Ammon's horn (tissue), 1 donor: ENCODE data around the gene HP1BP3.
"Not testable (repeated sequence)": the region's sequence is repeated elsewhere in the genome, so short reads cannot be mapped to it uniquely, and the experiment has no call there.

Experiments used
- DNase-seq: peaks from one replicate; pipeline ENCODE4 v3.0.0-alpha.2; 2016; ENCODE audit warnings: low spot score

Gene HP1BP3, protein sequence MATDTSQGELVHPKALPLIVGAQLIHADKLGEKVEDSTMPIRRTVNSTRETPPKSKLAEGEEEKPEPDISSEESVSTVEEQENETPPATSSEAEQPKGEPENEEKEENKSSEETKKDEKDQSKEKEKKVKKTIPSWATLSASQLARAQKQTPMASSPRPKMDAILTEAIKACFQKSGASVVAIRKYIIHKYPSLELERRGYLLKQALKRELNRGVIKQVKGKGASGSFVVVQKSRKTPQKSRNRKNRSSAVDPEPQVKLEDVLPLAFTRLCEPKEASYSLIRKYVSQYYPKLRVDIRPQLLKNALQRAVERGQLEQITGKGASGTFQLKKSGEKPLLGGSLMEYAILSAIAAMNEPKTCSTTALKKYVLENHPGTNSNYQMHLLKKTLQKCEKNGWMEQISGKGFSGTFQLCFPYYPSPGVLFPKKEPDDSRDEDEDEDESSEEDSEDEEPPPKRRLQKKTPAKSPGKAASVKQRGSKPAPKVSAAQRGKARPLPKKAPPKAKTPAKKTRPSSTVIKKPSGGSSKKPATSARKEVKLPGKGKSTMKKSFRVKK

DNA sequence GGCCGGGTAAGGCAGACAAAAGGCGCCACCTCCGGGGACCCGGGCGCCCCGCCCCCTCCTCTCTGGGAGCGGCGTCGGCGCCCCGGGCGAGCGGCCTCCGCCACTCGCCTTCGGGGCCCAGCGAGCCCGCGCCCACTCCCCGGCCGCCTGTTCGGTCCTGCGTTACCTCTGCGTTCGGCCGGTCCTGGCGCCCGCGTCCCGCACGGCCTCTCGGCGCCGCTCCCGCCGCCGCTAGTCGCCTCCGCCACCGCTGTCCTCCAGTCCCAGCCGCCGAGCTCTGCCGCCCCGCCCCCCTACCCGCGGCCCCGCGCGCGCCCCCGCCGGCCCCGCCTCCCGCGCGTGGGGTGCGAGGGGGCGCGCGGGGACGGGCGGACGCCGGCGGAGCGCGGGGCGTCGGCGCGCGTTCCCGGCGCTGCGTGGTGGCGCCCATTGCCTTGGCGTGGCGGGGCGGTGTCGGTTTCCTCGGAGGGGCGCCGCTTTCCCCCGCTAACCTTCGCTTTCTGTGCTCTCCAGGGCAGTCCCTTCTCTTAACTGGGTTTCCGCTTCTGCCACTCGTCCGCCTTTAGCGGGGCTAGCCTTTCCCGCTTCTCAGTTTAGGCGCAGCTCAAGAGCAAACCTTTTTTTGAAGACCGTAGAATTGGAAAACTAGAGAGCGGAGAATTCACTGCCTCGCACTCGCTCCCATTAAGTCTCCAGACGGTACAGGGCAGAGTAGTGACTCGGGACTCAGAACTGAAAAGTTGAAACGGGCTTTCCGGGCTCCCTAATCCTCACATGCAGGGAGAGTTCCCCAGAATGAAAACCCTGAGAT lies at the start of gene HP1BP3:
TSS of gene HP1BP3 (minus strand) at position 279 of the 811 bp plus-strand sequence. CDS start 6,867 bp downstream, outside the sequence.
- DNase-seq: peak; percentile 75

DNA sequence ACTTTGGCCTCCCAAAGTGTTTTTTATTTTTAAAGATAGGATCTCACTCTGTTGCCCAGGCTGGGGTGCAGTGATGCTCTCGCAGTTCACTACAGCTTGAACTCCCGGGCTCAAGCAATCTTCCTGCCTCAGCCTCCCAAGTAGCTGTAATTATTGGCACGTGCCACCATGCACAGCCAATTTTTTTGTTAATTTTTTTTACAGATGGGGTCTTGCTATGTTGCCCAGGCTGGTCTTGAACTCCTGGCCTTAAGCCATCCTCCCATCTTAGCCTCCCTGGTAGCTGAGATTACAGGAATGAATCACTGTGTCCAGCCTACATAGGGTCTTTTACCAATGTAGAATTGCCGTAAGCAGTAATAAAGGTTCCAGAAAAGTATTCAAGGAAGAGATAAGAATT lies 49.1 kb upstream of the HP1BP3 start:
- DNase-seq: no peak

DNA sequence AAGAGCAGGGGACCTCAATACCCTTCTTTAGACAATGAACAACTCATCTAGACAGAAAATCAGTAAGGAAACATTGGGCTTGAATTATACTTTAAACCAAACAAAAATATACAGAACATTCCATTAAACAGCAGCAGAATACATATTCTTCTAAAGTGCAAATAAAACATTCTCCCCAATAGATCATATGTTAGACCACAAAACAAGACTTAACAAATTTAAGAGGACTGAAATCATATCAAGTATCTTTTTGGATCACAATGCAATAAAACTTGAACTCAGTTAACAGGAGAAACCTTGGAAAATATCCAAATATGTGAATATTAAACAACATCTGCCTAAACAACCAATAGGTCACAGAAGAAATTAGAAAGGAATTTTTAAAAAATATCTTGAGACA lies 47.7 kb upstream of the HP1BP3 start:
- DNase-seq: no peak

DNA sequence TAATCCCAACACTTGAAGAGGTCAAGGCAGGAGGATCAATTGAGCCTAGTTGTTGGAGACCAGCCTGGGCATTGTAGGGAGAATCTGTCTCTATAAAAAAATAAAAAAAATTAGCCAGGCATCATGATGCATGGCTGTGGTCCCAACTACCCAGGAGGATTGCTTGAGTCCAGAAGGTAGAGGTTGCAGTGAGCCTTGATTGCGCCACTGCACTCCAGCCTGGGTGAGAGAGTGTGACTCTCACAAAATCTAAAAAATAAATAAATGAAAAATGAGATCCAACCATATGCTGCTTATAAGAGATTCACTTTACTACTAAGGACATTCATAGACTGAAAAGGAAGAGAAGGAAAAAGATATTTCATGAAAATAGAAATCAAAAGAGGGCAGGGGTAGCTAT lies 47.1 kb upstream of the HP1BP3 start:
- no peak for DNase-seq

DNA sequence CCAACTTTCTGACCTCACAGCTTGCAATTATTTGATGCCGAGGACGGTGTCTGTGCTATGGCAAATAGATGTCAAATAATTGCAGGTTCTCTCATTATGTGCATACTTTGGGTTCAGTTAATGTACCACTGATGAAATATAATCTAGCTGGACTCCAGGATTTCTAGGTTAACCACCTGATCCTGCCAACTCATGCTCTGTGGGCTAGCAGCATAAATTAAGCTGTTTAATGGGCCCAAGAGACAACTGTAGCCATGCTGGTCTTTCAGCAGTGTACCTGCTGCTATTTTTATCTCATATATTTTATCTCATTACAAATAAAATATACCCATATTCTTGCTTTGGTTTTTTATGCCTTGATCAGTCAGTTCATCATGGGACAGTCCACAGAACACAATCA lies 43.3 kb upstream of the HP1BP3 start:
- DNase-seq: no peak

DNA sequence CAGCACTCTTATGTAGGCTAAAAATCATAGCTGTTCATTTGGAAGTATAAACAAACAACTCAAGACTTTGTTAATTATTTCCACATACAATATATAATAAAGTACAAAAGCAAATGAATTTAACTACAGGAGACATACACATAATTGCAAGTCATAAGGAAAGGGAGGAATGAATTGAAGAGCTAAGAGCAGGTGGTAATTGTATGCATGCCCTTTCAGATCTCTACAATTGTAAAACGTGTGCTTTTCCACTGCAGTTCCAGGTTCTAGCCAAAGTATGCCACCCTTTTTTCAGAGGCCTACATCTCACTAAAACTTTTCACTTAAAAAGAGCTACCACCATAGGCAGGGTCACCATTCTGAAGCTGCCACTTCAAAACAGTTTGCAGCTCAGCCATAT lies 42.8 kb upstream of the HP1BP3 start:
- DNase-seq: no peak

DNA sequence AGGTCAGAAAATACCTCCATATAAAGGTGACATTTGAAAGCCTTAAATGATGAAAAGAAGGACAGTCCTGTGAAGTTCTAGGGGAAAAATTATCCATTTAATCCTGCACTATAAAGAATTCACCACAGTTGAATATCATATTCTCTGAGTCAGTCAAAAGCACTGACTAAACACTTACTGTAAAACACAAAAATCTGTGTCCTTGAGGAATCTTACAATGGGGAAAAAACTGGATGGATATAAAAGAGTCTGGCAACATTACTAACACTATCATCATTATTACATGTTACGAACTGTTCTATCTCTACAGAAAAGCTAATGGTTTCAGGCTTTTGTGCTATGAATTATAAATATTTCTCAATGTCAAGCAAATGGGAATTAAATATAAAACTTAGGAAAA lies 42.4 kb upstream of the HP1BP3 start:
- no peak for DNase-seq

DNA sequence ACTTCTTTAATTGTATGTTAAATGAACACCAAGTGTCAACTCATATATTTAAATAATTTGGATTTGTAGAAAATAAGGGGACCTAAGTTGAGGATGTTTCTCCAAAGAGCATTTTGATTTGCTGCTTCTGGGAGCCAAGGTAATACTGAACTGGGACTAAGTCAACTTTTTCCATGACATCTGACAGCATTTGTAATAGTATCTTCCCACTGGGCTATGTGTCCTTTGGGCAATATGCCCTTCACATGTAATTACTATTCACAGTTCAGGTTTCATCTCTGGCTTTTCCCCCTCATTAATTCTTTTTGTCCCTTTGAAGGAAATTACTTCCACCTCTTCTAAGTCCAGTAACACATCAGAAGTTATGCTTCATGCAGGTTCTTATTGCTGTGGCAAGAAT lies 36.7 kb upstream of the HP1BP3 start:
- no peak for DNase-seq

DNA sequence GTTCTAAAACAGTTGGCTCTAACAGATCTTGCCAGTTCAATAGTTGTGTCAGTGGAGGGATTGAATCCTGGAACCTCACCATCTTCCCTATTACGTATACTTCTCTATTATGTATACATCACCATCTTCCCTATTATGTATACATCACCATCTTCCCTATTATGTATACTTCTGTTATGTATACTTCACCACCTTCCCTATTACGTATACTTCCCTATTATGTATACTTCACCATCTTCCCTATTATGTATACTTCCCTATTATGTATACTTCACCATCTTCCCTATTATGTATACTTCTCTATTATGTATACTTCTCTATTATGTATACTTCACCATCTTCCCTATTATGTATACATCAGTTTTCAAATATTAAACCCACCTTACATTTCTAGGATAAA lies 34.4 kb upstream of the HP1BP3 start:
- no peak for DNase-seq

DNA sequence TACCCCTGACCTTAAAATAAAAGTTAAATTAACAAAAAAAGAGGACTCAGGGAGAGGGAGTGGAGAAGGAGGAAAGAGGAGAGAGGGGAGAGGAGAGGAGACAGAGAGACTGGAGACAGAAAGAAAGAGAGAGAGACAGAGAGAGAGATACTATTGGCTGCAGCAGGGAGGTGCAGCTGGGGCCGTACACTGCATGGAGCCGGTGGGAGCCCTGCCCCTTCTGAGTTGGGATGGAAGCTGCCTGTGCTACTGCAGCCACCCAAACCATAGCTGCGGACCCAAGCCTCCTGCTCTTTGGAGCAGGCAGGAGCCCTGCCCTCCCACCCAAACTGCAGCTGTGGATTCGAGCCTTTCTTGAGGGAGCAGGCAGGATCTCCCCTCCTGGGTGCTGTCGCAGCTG lies 32.7 kb upstream of the HP1BP3 start:
- no peak for DNase-seq

DNA sequence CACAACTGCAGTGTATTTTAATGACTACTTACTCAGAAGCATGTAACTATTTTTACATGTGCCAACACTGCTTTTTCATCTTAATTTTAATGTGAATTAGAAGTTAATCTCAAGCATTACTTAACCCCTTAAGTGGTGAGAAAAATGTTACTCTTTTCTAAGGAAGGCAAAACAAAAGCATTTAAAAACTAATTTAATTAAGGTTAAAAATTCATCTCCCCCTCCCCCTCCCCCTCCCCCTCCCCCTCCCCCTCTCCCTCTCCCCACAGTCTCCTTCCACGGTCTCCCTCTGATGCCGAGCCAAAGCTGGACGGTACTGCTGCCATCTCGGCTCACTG lies 27.4 kb upstream of the HP1BP3 start:
- no peak for DNase-seq

DNA sequence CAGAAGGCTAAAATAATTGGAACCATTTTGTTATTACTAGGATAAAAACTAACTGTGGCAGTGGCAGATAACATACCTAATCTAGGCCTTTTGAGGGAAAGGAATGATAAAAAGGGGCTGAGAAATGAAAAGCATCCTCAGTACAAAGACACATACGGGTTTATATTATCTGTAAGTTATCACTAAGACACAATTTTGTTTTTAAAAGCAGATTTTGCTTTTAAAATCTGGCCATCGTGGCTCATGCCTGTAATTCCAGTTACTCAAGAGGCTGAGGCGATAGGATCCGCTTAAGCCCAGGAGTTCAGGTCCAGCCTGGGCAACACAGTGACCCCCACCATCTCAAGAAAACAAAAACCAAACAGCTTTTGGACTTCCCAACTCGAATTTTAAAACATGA lies 24.8 kb upstream of the HP1BP3 start:
- no peak for DNase-seq

DNA sequence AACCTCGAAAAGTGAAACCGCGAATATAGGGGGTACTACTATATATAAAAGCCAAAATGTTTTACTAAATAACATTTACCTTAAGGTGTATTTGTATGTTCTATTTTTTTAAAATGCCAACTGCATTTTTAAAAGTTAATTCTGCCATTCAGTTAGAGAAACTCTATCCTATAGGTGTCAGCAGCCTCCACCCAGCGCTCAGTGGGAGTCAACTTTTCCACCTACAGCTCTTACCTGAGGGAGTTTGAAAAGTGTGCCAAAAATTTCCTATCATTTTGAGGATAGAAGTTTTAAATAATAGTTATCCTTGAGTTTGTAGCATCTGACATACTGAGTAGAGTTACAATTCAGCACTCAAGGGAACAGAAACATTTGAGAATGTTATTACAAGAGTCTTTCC lies 6.1 kb upstream of the HP1BP3 start:
- no peak for DNase-seq

DNA sequence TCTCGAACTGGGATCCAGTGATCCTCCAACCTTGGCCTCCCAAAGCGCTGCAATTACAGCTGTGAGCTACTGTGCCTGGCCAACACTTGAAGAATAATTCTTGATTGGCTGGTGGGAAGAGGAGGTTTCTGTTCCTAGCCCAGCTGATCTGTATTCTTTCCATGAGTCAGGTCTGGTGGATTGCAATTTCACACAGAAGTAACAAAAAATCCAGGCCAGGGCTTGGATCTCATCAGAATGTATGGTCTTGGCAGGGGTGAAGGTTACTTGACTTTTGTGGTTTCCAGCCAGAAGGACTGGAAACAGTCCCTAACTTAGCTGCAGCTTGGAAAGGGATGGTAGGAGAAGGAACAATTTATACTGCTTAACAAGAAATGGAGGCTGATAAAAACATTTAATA lies 5.1 kb upstream of the HP1BP3 start:
- DNase-seq: no peak

DNA sequence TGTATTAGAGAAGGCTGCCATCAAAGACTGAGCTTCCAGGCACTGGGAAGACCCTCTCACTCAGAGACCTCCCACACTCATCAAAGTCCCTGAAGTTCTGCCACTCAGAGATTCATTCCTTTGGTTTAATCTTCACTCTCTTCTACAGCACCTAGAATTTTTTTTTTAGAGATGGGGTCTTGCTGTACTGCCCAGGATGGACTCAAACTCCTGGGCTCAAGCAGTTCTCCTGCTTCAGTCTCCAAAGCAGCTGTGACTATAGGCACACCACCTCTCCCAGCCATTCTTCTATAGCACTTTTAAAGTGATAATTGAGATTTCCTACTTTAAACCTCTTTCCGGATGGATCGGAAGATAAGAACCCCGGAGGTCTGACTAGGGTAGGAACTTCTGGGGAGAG lies 3.7 kb upstream of the HP1BP3 start:
- DNase-seq: no peak

DNA sequence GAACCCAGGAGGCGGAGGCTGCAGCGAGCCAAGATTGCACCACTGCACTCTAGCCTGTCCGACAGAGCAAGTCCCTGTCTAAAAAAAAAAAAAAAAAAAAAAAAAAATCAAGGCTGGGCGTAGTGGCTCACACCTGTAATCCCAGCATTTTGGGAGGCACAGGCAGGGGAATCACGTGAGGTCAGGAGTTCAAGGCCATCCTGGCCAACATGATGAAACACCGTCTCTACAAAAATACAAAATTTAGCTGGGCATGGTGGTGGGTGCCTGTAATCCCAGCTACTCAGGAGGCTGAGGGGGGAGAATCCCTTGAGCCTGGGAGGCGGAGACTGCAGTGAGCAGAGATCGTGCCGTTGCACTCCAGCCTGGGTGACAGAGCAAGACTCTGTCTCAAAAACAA lies 2.5 kb upstream of the HP1BP3 start:
- not testable (repeated sequence) for DNase-seq

DNA sequence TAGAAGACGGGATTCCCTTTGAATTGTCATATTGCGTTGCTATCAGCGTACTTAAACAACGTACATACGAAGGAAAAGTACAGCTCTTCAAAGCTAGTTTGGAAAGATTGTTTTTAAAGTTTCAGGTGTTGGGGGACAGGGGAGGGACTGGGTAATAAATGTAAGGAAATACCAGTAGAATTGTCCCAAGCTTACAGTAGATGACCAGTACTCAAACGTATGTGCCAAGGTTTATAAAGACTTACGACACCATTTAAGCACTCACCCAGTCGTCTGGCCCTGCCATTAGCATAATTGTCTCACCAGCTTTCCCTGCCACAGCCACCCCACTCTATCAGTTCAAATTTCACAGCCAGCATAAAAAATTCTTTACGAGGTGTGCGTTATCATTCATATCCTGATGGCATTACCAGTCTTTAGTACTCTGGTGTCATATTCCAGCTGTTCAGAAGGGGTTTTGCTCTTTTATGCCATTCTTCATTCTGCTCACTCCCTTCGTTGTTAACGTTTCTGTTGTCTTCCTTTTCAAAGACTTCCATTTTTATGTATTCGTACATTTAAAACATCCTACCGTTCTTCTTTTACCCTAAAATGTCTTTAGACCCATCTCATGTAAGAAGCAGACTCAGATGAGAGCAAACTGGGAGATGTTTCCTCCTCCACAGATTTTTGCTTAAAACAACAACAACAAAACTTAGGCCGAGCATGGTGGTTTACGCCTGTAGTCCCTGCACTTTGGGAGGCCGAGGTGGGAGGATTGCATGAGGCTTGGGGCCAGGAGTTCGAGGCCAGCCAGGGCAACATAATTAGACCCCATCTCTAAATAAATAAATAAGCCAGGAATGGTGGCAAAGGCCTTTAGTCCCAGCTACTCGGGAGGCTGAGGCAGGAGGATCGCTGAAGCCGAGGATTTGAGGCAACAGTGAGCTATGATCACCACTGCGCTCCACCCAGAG lies 1.0 kb upstream of the HP1BP3 start:
- DNase-seq: no peak

DNA sequence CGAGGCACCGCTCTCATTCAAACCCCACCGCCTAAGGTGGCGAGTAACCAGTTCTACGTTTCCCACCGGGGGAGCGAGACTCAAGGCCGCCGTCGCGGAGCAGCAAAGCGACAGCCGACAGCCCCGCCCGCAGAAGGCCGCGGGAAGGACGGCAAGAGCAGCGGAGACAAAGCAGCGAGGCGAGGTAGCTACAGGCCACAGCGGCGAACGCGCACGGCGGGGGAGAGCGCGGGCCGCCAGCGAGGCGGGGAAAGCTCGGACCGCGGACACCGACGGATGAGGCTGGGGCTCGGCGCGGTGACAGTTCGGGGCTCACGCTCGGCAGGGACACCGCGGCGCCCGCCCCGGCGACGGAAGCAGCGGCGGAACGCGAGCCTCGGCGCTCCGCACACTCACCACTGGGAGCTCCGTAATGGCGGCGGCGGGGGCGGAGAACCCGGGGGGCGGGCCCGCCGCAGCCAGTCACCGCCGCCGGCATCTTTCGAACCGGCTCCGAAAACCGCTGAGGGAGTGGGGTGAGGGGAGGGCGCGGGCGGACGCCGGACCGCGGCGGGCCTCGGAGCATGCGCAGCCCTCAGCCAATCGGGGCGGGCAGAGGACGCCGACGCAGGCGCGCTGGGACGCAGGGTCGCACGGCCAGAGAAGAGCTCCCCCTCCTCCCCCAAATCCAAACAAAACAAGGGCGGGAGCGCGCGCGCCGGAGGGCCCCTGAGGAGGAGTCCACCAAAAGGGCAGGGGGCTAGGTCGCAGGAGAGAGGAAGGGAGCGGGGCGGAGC lies 666 bp downstream of the HP1BP3 start:
- peak; percentile 95 for DNase-seq

DNA sequence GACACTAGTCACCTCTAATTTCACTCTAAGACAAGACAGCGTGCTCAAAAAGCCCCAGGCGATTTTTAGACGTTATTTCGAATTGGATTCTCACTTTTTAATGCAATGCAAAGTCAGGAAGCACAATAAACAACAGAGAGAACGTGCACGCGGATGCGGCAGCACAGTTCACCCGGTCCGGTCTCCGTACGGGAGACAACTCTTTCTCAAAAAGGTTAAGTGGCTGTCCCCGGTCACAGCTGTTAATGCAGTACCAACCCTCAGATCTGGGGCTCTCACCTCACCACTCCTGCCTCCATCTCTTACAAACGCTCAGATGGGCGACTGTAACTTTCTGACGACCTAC lies 1.2 kb downstream of the HP1BP3 start:
- no peak for DNase-seq

DNA sequence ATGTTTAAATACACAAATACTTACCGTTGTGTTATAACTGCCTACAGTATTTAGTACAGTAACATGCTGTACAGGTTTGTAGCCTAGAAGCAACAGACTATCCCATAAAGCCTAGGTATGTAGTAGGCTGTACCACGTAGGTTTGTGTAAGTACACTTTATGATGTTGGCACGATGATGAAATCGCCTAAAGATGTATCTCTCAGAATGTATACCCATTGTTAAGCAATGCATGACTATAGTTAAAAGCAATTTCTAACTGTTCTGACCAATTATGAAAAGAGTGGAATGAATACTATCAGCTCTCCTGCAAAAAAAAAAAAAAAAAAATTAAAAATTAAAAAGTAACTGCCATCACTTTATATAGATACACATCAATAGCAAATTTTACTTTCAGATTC lies 11.4 kb downstream of the HP1BP3 start:
- DNase-seq: no peak

DNA sequence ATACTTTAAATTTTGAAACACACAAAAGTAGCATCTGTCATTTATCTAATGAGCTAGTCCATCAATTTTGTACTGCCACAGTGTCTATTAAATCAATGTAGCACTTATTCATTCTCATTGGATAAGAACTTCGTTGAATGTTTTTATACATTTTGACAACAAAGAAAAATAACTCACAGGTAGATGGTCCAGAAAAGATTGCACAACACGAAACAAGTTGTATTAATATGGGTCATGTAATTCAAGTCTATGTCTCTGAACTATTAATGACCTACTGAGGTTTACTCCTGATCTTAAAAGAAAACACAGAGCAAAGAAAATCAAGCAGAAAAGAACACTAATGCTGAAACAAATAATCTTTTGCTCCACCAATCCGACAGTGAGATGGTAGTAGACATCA lies 15.3 kb downstream of the HP1BP3 start:
- DNase-seq: no peak
